ENCODE results near the gene RAB40B. TPM values are rescaled to one million over a fixed set of nuclear protein-coding genes. Genes with fewer than 3 reads are reported as not detected.

Gene RAB40B
- total and polyA plus RNA-seq, 2 of the 4 experiments (the other 2 are of a cell fraction) = 14.9 to 20.0 TPM

DNA sequence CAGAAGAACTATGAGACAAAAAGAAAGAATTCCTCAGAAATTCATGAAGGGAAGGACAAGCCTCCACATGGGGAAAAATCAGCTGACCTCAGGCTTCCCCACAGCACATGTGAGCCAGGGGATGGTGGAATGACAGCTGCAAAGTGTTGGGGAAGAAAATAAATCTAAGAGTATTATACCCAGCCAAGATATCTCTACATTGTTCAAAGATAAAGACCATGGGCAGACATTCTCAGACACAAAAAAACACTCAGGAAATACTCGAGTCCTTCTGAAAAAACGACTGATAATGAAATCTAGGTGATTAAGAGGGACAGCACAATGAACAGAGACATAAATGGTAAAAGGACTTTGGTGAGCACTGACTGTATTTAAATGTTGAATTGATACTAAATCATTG, 3.9 kb downstream of the RAB40B start:
- TF ChIP-seq NFE2L2 (IDR thresholded peaks at IDR 0.05; ENCODE audit: low read depth, low read length) = no peak
- TF ChIP-seq RAD21 (IDR thresholded peaks at IDR 0.05; ENCODE audit: low read length) = no peak
- TF ChIP-seq, protein P1, sequence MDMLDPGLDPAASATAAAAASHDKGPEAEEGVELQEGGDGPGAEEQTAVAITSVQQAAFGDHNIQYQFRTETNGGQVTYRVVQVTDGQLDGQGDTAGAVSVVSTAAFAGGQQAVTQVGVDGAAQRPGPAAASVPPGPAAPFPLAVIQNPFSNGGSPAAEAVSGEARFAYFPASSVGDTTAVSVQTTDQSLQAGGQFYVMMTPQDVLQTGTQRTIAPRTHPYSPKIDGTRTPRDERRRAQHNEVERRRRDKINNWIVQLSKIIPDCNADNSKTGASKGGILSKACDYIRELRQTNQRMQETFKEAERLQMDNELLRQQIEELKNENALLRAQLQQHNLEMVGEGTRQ (IDR thresholded peaks at IDR 0.05; ENCODE audit: low read depth, low read length) = no peak
- no peak for TF ChIP-seq MXI1 (IDR thresholded peaks at IDR 0.05; ENCODE audit: borderline replicate concordance, low read depth, low read length)
- no peak for TF ChIP-seq BHLHE40 (IDR thresholded peaks at IDR 0.05; ENCODE audit: low read depth, low read length)
- TF ChIP-seq SMC3 (IDR thresholded peaks at IDR 0.05; ENCODE audit: low read depth, low read length) = no peak
- no peak for TF ChIP-seq MAZ (IDR thresholded peaks at IDR 0.05; ENCODE audit: borderline replicate concordance, low read depth, low read length)
- TF ChIP-seq CHD1 (IDR thresholded peaks at IDR 0.05; ENCODE audit: low read depth, low read length) = no peak
- no peak for TF ChIP-seq POLR2A (IDR thresholded peaks at IDR 0.05; ENCODE audit: low read depth, low read length)
- TF ChIP-seq CEBPB (IDR thresholded peaks at IDR 0.05; ENCODE audit: low read depth, low read length) = no peak
- no peak for TF ChIP-seq RFX5 (IDR thresholded peaks at IDR 0.05; ENCODE audit: low read depth, low read length)
- TF ChIP-seq MAFK (IDR thresholded peaks at IDR 0.05; ENCODE audit: low read depth, low read length) = no peak
- no peak for TF ChIP-seq RCOR1 (IDR thresholded peaks at IDR 0.05; ENCODE audit: insufficient replicate concordance, low read length)
- TF ChIP-seq, protein P2, sequence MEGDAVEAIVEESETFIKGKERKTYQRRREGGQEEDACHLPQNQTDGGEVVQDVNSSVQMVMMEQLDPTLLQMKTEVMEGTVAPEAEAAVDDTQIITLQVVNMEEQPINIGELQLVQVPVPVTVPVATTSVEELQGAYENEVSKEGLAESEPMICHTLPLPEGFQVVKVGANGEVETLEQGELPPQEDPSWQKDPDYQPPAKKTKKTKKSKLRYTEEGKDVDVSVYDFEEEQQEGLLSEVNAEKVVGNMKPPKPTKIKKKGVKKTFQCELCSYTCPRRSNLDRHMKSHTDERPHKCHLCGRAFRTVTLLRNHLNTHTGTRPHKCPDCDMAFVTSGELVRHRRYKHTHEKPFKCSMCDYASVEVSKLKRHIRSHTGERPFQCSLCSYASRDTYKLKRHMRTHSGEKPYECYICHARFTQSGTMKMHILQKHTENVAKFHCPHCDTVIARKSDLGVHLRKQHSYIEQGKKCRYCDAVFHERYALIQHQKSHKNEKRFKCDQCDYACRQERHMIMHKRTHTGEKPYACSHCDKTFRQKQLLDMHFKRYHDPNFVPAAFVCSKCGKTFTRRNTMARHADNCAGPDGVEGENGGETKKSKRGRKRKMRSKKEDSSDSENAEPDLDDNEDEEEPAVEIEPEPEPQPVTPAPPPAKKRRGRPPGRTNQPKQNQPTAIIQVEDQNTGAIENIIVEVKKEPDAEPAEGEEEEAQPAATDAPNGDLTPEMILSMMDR (conservative IDR thresholded peaks at IDR 0.05; ENCODE audit: low read depth, low read length) = no peak
- TF ChIP-seq FOS (IDR thresholded peaks at IDR 0.05; ENCODE audit: low read depth, low read length) = no peak
- TF ChIP-seq, protein P3, sequence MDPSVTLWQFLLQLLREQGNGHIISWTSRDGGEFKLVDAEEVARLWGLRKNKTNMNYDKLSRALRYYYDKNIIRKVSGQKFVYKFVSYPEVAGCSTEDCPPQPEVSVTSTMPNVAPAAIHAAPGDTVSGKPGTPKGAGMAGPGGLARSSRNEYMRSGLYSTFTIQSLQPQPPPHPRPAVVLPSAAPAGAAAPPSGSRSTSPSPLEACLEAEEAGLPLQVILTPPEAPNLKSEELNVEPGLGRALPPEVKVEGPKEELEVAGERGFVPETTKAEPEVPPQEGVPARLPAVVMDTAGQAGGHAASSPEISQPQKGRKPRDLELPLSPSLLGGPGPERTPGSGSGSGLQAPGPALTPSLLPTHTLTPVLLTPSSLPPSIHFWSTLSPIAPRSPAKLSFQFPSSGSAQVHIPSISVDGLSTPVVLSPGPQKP (IDR thresholded peaks at IDR 0.05; ENCODE audit: borderline replicate concordance, low read depth, low read length) = no peak
- BruUV-seq (replicated peaks) = no TSS peak
- no peak overlapping the region for H4K91ac ChIP-seq (ENCODE audit: insufficient read depth, low read depth, low read length)
- no CpG with 5 or more reads among the region's 2 CpGs for WGBS, 2 experiments (ENCODE audit: extremely low coverage in 2 of 2, insufficient read length in 1 of 2)
- no peak overlapping the region for H2BK120ac ChIP-seq (ENCODE audit: low read depth, low read length)
- peaks cover 6% of the 10 kb centered on the region; the same call in 1 of the 2 replicates for H3K4me1 ChIP-seq (ENCODE audit: control insufficient read depth, insufficient read depth, low read length)
- H4K5ac ChIP-seq (ENCODE audit: low read depth, low read length) = no peak overlapping the region
- no peak overlapping the region for H3K56ac ChIP-seq (ENCODE audit: extremely low read depth, insufficient read depth, low read length)
- H3K14ac ChIP-seq (replicated peaks; ENCODE audit: low read depth, low read length) = no peak overlapping the region
- dilution Hi-C loops (cut with HindIII; ENCODE audit: low sequenced_read_pairs, unreplicated experiment) = no loop called here
- no peak overlapping the region for H3K9ac ChIP-seq (ENCODE audit: low read depth, low read length)
- peaks cover 2% of the 10 kb centered on the region for H3K9me3 ChIP-seq (ENCODE audit: control insufficient read depth, insufficient read depth, low read length)
- CTCF ChIA-PET = no interaction called here
- no peak overlapping the region for H2AK5ac ChIP-seq (ENCODE audit: low read depth, low read length)
- no peak overlapping the region for H3K4me3 ChIP-seq (ENCODE audit: insufficient read depth, low read depth, low read length)
- no peak overlapping the region for H3K4ac ChIP-seq (ENCODE audit: low read depth, low read length)
- H3K4me2 ChIP-seq (ENCODE audit: low read depth, low read length) = no peak overlapping the region
- H3K27me3 ChIP-seq (ENCODE audit: control insufficient read depth, insufficient read depth, low read length) = peaks cover 2% of the 10 kb centered on the region; the same call in 1 of the 2 replicates
- no peak for ATAC-seq (ENCODE audit: low read depth)
- intact Hi-C loops (cut with micrococcal nuclease) = no loop called here
- POLR2A ChIA-PET (ENCODE audit: unreplicated experiment) = no interaction called here
- peaks cover 5% of the 10 kb centered on the region for H3K9me1 ChIP-seq (ENCODE audit: insufficient read depth, low read length)
- H3K27ac ChIP-seq (ENCODE audit: insufficient read depth, low read length) = no peak overlapping the region
- no peak overlapping the region for H4K8ac ChIP-seq (ENCODE audit: low read depth in 2 of 2, low read length in 2 of 2)
- in situ Hi-C loops (cut with MboI; ENCODE audit: low sequenced_read_pairs) = no loop called here
- H2AFZ ChIP-seq (replicated peaks; ENCODE audit: low read length, poor library complexity) = no peak overlapping the region
- H3K18ac ChIP-seq (ENCODE audit: low read depth, low read length) = no peak overlapping the region
- H3K79me1 ChIP-seq (ENCODE audit: low read depth in 1 of 2, low read length in 2 of 2) = peaks cover 0 to 7% of the 10 kb centered on the region in 2 experiments; a peak in 2 of 4 replicates
- no peak overlapping the region for H2AK9ac ChIP-seq (replicated peaks; ENCODE audit: low read depth, low read length, poor library complexity)
- H3K23ac ChIP-seq (ENCODE audit: low read depth, low read length) = no peak overlapping the region
- H2BK20ac ChIP-seq (ENCODE audit: low read depth, low read length) = no peak overlapping the region
- H2BK5ac ChIP-seq (ENCODE audit: low read depth, low read length, poor library complexity, severe bottlenecking) = no peak overlapping the region
- H2BK15ac ChIP-seq (ENCODE audit: low read depth, low read length) = no peak overlapping the region
- no peak for DNase-seq
- H4K20me1 ChIP-seq (ENCODE audit: insufficient read depth, low read length) = no peaks in the 10 kb centered on the region; the same call in 1 of the 2 replicates
- H3K36me3 ChIP-seq (ENCODE audit: control insufficient read depth, insufficient read depth, low read length) = no peaks in the 10 kb centered on the region; the same call in 1 of the 2 replicates
